GM06990 (cell line): ENCODE measurements around the gene ADM2.

ENCODE experiments used
- DNase-seq: peaks from one replicate; pipeline ENCODE4 v3.0.0-alpha.2; 2011; ENCODE audit not compliant: insufficient read length; ENCODE audit errors: extremely low read depth
- H3K27me3 ChIP-seq: replicated peaks from 2 replicates; pipeline ENCODE4 v1.6.0; 2011; ENCODE audit warnings: low read length; ENCODE audit not compliant: control insufficient read depth, insufficient read depth
- H3K36me3 ChIP-seq: 2 replicates; pipeline ENCODE4 v1.5.1; 2011; ENCODE audit warnings: low read length; ENCODE audit not compliant: control insufficient read depth, insufficient read depth
- H3K4me3 ChIP-seq: replicated peaks from 2 replicates; pipeline ENCODE4 v1.5.1; 2011; ENCODE audit warnings: low read depth, mild to moderate bottlenecking, control low read depth, low read length
- TF ChIP-seq, protein P1 (sequence below): IDR thresholded peaks from 2 replicates; pipeline ENCODE4 v1.5.1; 2011; ENCODE audit warnings: low read length, control low read depth, mild to moderate bottlenecking, inconsistent platforms; ENCODE audit not compliant: insufficient read depth, poor library complexity, severe bottlenecking

ADM2 gene

DNA sequence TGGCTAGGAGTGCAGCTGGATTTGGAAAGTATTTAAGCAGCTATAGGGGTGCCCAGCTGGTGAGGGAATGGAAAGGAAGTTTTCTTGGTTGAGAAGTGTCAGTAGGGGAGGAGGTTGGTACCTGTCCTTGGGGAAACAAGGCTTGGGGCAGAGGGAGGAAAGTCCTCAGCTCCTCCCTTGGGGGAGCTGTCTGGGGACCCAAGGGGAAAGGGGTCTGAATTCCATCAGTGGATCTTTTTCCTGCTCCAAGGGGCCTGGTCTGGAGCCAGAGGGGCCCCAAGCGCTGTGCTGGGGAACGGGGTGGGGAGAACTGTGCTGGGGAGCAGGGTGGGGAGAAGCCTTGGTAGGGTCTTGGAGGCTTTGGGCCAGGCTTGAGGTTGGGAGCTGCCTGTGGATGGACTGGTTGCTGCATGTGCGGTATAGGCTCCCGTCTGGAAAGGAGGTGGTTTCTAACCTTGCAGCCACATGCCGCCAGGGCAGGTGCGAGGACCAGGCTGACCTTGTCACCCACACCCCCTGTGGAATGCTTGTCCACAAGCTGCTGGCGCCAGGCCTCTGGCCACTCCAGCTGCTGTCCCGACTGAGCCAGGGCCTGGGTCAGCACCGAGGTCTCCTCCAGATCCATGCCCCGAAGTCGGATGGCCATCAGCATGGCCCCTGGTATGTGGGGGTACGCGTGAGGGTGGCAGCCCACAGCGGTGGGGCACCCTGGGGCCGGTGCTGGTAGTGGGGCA is 47.5 kb downstream of the ADM2 start:
- no peaks in the 10 kb centered on the region for H3K27me3 ChIP-seq
- peak overlapping the region; percentile 90 for H3K4me3 ChIP-seq
- TF ChIP-seq, protein P1, sequence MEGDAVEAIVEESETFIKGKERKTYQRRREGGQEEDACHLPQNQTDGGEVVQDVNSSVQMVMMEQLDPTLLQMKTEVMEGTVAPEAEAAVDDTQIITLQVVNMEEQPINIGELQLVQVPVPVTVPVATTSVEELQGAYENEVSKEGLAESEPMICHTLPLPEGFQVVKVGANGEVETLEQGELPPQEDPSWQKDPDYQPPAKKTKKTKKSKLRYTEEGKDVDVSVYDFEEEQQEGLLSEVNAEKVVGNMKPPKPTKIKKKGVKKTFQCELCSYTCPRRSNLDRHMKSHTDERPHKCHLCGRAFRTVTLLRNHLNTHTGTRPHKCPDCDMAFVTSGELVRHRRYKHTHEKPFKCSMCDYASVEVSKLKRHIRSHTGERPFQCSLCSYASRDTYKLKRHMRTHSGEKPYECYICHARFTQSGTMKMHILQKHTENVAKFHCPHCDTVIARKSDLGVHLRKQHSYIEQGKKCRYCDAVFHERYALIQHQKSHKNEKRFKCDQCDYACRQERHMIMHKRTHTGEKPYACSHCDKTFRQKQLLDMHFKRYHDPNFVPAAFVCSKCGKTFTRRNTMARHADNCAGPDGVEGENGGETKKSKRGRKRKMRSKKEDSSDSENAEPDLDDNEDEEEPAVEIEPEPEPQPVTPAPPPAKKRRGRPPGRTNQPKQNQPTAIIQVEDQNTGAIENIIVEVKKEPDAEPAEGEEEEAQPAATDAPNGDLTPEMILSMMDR = no peak
- H3K36me3 ChIP-seq = peaks cover 5% of the 10 kb centered on the region
- peak; percentile 54 for DNase-seq

DNA sequence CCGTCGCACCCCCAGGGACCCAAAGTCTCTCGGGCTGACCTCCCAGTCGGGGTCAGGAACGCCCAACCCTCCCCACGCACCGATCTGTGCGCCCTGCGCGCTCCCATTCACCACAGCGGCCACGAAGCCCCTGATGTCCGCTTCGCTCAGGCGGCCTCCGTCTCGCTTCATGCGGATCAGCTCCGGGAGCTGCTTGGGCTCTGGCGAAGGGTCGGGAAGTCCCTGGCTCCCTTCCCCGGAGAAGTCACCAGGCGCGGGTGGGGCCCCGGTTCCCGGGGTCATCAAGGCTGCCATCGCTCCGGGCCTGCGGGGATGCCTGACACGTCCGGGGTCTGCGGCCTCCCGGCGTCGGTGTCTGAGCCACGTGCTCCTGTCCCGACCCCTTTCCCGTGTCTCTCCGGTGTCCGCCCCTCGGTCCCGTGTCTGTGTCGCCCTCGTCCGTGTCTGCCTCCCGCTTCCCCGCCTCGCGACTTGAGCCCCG is 48.1 kb downstream of the ADM2 start:
- Histone ChIP-seq H3K36me3 (no peaks in the 10 kb centered on the region), H3K4me3 (peak overlapping the region; percentile 90), H3K27me3 (no peaks in the 10 kb centered on the region)
- TF ChIP-seq, protein P1 = no peak
- DNase-seq = no peak

DNA sequence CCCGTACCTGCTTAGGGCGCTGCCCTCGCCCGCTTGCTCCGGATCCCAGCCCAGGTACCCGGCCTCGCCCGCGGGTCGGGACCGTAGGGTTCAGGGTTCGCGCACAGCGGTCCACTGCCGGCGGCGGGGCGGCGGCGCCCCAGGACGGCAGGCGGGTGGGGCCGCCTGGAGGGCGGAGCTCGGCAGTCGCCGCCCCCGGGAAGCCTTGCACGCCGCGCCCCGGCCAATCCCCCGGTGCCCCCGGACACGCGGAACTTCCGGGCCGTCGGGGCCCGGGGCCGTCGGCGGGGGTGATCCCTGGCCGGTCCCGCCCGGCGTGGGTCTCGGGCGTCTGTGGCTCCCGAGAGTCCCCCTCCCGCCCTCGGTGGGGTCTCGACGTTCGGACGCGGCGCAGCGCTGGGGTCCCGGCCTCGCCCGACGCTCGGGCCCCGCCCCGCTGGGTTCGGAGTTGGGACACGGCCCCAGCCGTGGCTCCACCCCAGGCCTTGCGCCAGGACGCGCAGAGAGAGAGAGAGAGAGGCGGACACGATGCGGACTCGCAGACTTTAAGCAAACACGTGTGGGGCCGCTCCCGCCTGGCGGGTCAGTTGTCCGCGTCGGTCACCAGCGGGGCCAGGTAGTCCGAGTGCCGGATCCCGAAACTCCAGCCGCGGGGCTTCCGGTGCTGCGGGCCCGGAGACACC is 48.7 kb downstream of the ADM2 start, which contains the start of gene TYMP:
TSS of gene TYMP (minus strand) at position 116 of the 683 bp plus-strand sequence. CDS start 303 bp downstream, outside the sequence.
- H3K36me3 ChIP-seq = no peaks in the 10 kb centered on the region
- H3K4me3 ChIP-seq = peak within 1 kb of the TSS; percentile 90
- DNase-seq = peak; percentile 89
- TF ChIP-seq, protein P1 = no peak
- no peaks in the 10 kb centered on the region for H3K27me3 ChIP-seq

DNA sequence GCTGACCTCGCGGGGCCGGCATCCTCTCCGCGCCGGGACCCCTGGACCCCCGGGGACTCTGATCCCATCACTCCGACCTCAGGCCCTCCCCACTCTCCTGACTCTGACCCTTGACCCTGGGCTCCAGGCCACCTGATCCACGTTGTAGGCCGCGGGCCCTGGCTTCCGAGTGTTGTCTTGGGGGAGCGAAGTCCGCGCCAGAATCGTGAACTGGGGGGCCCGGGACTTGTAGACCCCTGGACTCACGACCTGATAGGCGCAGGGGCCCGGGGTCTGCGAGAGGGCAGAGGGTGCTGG is 49.2 kb downstream of the ADM2 start:
- TF ChIP-seq, protein P1 = no peak
- H3K4me3 ChIP-seq = peak overlapping the region; percentile 90
- DNase-seq = no peak
- H3K36me3 ChIP-seq = no peaks in the 10 kb centered on the region
- H3K27me3 ChIP-seq = no peaks in the 10 kb centered on the region

DNA sequence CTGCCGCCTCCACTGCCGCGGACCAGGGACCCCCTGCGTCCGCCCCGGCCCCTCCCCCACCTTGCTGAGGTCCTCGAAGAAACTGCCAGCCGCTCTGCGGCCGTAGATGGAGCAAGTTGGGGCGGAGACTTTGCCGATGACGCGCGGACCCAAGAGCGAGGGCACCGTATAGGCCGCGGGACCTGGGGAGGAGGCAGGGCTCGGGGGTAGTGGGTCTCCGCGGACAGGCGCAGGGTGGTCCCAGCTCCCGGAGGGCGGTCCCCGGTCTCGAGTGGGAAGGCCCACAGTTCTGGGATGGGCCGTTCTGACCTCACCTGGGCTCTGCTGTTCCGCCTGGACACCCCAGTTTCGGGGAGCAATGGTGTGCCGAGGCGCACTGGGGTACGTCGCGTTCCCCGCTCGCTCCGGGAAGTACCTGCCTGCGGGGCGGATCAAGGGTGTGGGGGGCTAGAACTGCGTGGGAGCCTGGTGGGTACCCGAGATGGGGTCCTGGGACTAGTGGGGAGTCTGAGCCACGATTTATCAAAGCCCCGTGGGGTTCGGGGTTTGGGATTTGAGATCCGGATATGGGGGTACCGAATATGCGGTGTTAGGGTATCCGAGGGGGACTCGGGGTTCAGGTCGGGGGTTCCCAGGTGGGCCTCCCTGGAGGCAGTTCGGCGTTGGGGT is 49.7 kb downstream of the ADM2 start:
- Histone ChIP-seq H3K36me3 (no peaks in the 10 kb centered on the region), H3K4me3 (peak overlapping the region; percentile 90), H3K27me3 (no peaks in the 10 kb centered on the region)
- peak; percentile 91 for DNase-seq
- TF ChIP-seq, protein P1 = no peak
